ENCODE results near the gene DCP1B.
"Not testable (repeated sequence)": the region's sequence is repeated elsewhere in the genome, so short reads cannot be mapped to it uniquely, and the experiment has no call there.

GRCh38 chr12:1945502-1945901, 58.8 kb downstream of the DCP1B start:
- TF ChIP-seq EZH2 (IDR thresholded peaks at IDR 0.05; ENCODE audit: borderline replicate concordance, insufficient read depth, low read depth, low read length, poor library complexity, severe bottlenecking); CTCF (IDR thresholded peaks at IDR 0.05): not testable (repeated sequence)
